Measurements from ENCODE around the gene ADK. TPM values are rescaled to one million over a fixed set of nuclear protein-coding genes. Genes with fewer than 3 reads are reported as not detected.
"Not testable (repeated sequence)": the region's sequence is repeated elsewhere in the genome, so short reads cannot be mapped to it uniquely, and the experiment has no call there.

The ADK gene
- total RNA-seq, 1 donor from 2014 or later, result 26.2 TPM

DNA sequence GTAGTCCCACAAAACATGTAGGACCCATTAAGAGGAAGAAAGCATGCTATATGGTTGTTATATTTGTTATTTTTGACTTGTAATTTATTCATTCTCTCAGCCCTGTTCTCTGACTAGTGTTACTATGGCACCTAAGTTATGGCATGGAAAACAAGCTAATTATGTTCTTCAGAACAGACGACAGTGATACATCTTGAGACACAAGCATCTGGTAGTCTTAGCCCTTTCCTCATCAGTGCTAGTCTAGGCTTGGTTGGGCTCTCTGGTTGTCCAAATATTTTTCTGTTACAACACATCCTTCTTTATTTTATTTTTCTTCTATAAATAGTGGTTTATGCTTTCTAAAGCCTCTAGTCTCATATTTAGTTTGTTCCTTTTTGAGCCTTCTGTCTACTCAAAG, 367.0 kb downstream of the ADK start:
- Mint-ChIP-seq H3K36me3 (peaks cover 26% of the 10 kb centered on the region), H3K27me3 (ENCODE audit: low read depth) (no peaks in the 10 kb centered on the region), H3K4me3 (no peak overlapping the region), H3K4me1 (peaks cover 3% of the 10 kb centered on the region), H3K9me3 (peaks cover 28% of the 10 kb centered on the region), H3K27ac (no peak overlapping the region)
- no peak for DNase-seq (ENCODE audit: low spot score in 2 of 2, unreplicated experiment in 2 of 2)
- TF ChIP-seq, protein P1, sequence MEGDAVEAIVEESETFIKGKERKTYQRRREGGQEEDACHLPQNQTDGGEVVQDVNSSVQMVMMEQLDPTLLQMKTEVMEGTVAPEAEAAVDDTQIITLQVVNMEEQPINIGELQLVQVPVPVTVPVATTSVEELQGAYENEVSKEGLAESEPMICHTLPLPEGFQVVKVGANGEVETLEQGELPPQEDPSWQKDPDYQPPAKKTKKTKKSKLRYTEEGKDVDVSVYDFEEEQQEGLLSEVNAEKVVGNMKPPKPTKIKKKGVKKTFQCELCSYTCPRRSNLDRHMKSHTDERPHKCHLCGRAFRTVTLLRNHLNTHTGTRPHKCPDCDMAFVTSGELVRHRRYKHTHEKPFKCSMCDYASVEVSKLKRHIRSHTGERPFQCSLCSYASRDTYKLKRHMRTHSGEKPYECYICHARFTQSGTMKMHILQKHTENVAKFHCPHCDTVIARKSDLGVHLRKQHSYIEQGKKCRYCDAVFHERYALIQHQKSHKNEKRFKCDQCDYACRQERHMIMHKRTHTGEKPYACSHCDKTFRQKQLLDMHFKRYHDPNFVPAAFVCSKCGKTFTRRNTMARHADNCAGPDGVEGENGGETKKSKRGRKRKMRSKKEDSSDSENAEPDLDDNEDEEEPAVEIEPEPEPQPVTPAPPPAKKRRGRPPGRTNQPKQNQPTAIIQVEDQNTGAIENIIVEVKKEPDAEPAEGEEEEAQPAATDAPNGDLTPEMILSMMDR (IDR thresholded peaks at IDR 0.05; ENCODE audit: unreplicated experiment), result no peak

DNA sequence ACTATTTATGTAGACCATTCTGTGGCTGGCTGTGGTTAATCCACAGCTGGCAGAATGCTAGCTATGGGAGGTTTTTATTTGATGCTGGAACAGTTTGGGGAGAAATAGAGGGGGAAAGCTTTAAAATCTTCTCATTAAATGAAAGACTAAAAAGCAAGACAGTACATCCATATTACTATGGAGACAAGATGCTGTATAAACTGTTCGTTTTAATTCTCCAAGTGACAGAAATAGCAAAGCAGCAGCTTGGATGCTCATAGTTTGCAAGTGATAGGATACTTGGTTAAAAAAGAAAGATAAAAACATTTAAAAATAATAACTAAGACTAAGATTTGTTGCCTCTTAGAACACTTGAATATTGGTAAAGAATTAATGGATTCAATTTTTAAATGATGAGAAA, 370.5 kb downstream of the ADK start:
- no peak overlapping the region for H3K4me3 Mint-ChIP-seq
- TF ChIP-seq, protein P1 (IDR thresholded peaks at IDR 0.05; ENCODE audit: unreplicated experiment), result no peak
- peaks cover 1% of the 10 kb centered on the region for H3K9me3 Mint-ChIP-seq
- peaks cover 3% of the 10 kb centered on the region for H3K4me1 Mint-ChIP-seq
- H3K36me3 Mint-ChIP-seq, result peaks cover 1% of the 10 kb centered on the region
- no peak for DNase-seq (ENCODE audit: low spot score in 2 of 2, unreplicated experiment in 2 of 2)
- no peak overlapping the region for H3K27ac Mint-ChIP-seq
- H3K27me3 Mint-ChIP-seq (ENCODE audit: low read depth), result no peaks in the 10 kb centered on the region

DNA sequence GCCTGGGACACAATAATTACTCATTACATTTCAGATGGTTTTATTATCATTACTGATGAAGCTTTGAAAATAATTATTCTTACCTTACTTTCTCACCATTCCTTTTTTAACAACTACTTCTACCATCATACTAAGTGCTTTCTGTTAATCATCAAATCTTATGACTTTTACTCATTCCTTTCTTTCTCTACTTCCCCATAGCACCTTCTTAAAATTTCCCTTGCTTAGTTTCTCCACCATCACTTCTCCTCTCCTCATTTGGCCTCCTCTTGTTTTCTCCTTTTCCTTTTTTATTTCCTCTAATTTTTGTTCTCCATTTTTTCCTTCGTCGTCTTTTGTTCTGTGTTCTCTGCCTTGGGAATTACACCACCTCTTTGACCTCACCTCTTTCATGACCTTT, 372.2 kb downstream of the ADK start:
- H3K9me3 Mint-ChIP-seq, result peaks cover 4% of the 10 kb centered on the region
- TF ChIP-seq, protein P1 (IDR thresholded peaks at IDR 0.05; ENCODE audit: unreplicated experiment), result no peak
- H3K4me3 Mint-ChIP-seq, result no peak overlapping the region

DNA sequence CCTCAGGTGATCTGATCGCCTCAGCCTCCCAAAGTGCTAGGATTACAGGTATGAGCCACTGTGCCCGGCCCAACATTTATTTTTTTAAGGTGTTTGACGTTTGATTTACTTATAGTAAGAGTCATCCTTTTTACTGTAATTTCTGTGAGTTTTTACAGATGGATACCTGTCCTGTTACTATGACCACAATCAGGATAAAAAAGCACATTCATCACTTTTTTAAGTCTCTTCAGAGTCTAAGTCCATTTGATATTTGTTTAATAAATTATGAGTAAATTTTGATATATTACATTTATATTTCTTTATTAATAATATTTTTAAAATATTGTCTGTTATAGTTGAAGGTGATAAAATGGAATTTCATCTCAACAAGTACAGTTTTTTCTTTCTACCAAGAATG, 374.9 kb downstream of the ADK start:
- Mint-ChIP-seq H3K9me3 (peaks cover 12% of the 10 kb centered on the region), H3K36me3 (peaks cover 4% of the 10 kb centered on the region), H3K4me1 (peaks cover 3% of the 10 kb centered on the region), H3K27ac (no peak overlapping the region), H3K4me3 (no peak overlapping the region), H3K27me3 (ENCODE audit: low read depth) (no peaks in the 10 kb centered on the region)
- TF ChIP-seq, protein P1 (IDR thresholded peaks at IDR 0.05; ENCODE audit: unreplicated experiment), result no peak
- DNase-seq (ENCODE audit: low spot score in 2 of 2, unreplicated experiment in 2 of 2), result no peak

More for the DNA sequence above, 372.2 kb downstream of the ADK start:
- Mint-ChIP-seq H3K27ac (no peak overlapping the region), H3K36me3 (peaks cover 4% of the 10 kb centered on the region), H3K4me1 (peaks cover 3% of the 10 kb centered on the region), H3K27me3 (ENCODE audit: low read depth) (no peaks in the 10 kb centered on the region)
- no peak for DNase-seq (ENCODE audit: low spot score in 2 of 2, unreplicated experiment in 2 of 2)

DNA sequence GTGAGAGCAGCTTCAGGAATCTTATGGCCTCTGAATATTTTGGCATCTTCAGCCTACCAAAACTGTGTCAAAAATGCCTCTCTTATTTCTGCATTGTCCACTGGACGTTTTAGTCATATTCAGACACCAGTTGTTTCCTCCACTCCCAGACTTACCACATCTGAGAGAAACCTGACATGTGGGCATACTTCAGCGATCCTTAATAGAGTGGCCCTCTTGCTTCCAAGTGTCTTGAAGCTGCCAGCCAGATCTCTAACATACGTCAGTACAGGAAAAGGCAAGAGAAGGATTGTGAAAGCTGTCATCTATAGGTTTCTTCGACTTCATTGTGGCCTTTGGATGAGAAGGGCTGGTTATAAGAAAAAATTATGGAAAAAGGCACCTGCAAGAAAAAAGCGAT, 376.6 kb downstream of the ADK start:
- H3K36me3 Mint-ChIP-seq; H3K27me3 Mint-ChIP-seq (ENCODE audit: low read depth); H3K27ac Mint-ChIP-seq; H3K4me3 Mint-ChIP-seq; H3K4me1 Mint-ChIP-seq; DNase-seq (ENCODE audit: low spot score in 2 of 2, unreplicated experiment in 2 of 2): not testable (repeated sequence)
- H3K9me3 Mint-ChIP-seq, result peaks cover 12% of the 10 kb centered on the region

DNA sequence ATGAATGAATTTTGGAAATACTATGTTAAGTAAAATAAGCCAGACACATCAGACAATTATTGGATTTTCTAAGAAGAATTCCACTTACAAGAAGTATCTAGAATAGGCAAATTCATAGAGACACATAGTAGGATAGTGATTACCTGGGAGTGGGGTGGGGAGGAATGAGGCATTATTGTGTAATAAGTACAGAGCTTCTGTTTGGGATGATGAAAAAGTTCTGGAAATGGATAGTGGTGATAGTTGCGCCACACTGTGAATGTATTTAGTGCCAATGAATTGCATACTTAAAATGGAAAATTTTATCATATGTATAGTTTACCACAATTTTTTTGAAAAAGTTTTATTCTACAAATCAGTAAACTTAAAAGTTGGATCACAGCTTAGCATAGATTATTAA, 378.2 kb downstream of the ADK start:
- H3K9me3 Mint-ChIP-seq, result peaks cover 17% of the 10 kb centered on the region
- no peak overlapping the region for H3K4me3 Mint-ChIP-seq
- H3K36me3 Mint-ChIP-seq, result peaks cover 4% of the 10 kb centered on the region
- TF ChIP-seq, protein P1 (IDR thresholded peaks at IDR 0.05; ENCODE audit: unreplicated experiment), result no peak
- no peak for DNase-seq (ENCODE audit: low spot score in 2 of 2, unreplicated experiment in 2 of 2)
- H3K27me3 Mint-ChIP-seq (ENCODE audit: low read depth), result no peaks in the 10 kb centered on the region
- H3K4me1 Mint-ChIP-seq, result no peaks in the 10 kb centered on the region
- no peak overlapping the region for H3K27ac Mint-ChIP-seq

Measured in mesothelial cell of epicardium (in vitro differentiated cells).